Endothelial cell of umbilical vein (primary cell): ENCODE measurements around the gene IL6. TPM values are rescaled to one million over a fixed set of nuclear protein-coding genes. Genes with fewer than 3 reads are reported as not detected.

Source experiments
- BruUV-seq: library from RNA; stranded (reverse); fragments of 400-500 nt; replicated peaks from 2 replicates; lab custom pipeline; 2021; lab: Mats Ljungman, UMichigan
- CTCF ChIA-PET: fragments of 300-600, 350-600 bp; sonication (Branson Sonifier 250); formaldehyde crosslinking; loops from one replicate; lab custom pipeline; 2021; ENCODE audit warnings: antibody characterized with exemption, inconsistent platforms; lab: Charles Lee
- POLR2A ChIA-PET: fragments of 300-600, 350-600 bp; sonication (Branson Sonifier 250); formaldehyde crosslinking; loops from one replicate; lab custom pipeline; 2021; ENCODE audit warnings: antibody characterized with exemption, inconsistent platforms; lab: Charles Lee
- DNase-seq: peaks from one replicate; pipeline ENCODE4 v3.0.0-alpha.2; 2011; ENCODE audit warnings: low read depth, low spot score
- FAIRE-seq: peaks from 2 replicates; lab custom pipeline; 2011; peaks lifted over from hg19 to GRCh38; lab: Jason Lieb, UNC
- H2AFZ ChIP-seq: 2 replicates; pipeline ENCODE4 v1.6.0; 2012; ENCODE audit warnings: low read depth, low read length, control low read depth, inconsistent platforms
- H3K27ac ChIP-seq: 2 replicates; pipeline ENCODE4 v1.5.1; 2011; ENCODE audit warnings: low read depth, mild to moderate bottlenecking, control low read depth, low read length, moderate library complexity; ENCODE audit not compliant: insufficient read depth
- H3K27me3 ChIP-seq, 2 experiments: 2 replicates each; pipeline versions ENCODE4 v1.6.0 to v1.6.1; 2011; ENCODE audit warnings: low read length in 2 of 2, mixed read lengths in 1 of 2; ENCODE audit not compliant: control insufficient read depth in 2 of 2, insufficient read depth in 2 of 2
- H3K36me3 ChIP-seq, 2 experiments: 2 replicates in 1 of 2; 3 replicates in 1 of 2; pipeline ENCODE4 v1.5.1; 2011; ENCODE audit warnings: low read length in 2 of 2, mild to moderate bottlenecking in 1 of 2, moderate library complexity in 1 of 2; ENCODE audit not compliant: control insufficient read depth in 2 of 2, insufficient read depth in 2 of 2; ENCODE audit errors: extremely low read depth in 1 of 2
- H3K4me1 ChIP-seq: 3 replicates; pipeline ENCODE4 v1.5.1; 2011; ENCODE audit warnings: mild to moderate bottlenecking, low read length; ENCODE audit not compliant: control insufficient read depth, insufficient read depth; ENCODE audit errors: extremely low read depth
- H3K4me2 ChIP-seq: 2 replicates; pipeline ENCODE4 v1.6.1; 2011; ENCODE audit warnings: low read length, control low read depth, mixed read lengths; ENCODE audit not compliant: insufficient read depth
- H3K4me3 ChIP-seq, 3 experiments: fragments of 200-600 bp in 1 of 3; sonication (generic), shearing (Covaris generic) in 1 of 3; replicated peaks in 1 of 3; 2 replicates each; pipeline ENCODE4 v1.5.1; 2011 to 2016; ENCODE audit warnings: control low read depth in 3 of 3, low read length in 3 of 3, mild to moderate bottlenecking in 2 of 3, inconsistent platforms in 1 of 3, low read depth in 1 of 3, moderate library complexity in 1 of 3; ENCODE audit not compliant: insufficient read depth in 1 of 3
- H3K79me2 ChIP-seq: 2 replicates; pipeline ENCODE4 v1.6.0; 2012; ENCODE audit warnings: low read length, inconsistent platforms; ENCODE audit not compliant: control insufficient read depth, insufficient read depth
- H3K9ac ChIP-seq: replicated peaks from 2 replicates; pipeline ENCODE3; 2011; ENCODE audit warnings: low read length, control low read depth; ENCODE audit not compliant: insufficient read depth; ENCODE audit errors: extremely low read depth
- H3K9me1 ChIP-seq: replicated peaks from 3 replicates; pipeline ENCODE4 v1.6.0; 2011; ENCODE audit warnings: mild to moderate bottlenecking, low read length; ENCODE audit not compliant: control insufficient read depth, insufficient read depth; ENCODE audit errors: extremely low read depth
- H3K9me3 ChIP-seq: replicated peaks from 2 replicates; pipeline ENCODE4 v1.5.1; 2012; ENCODE audit warnings: low read length, inconsistent platforms; ENCODE audit not compliant: control insufficient read depth, insufficient read depth
- H4K20me1 ChIP-seq: replicated peaks from 2 replicates; pipeline ENCODE3; 2011; ENCODE audit warnings: mild to moderate bottlenecking, low read length; ENCODE audit not compliant: control insufficient read depth, insufficient read depth; ENCODE audit errors: extremely low read depth
- CTCF ChIP-seq, 2 donors: IDR thresholded peaks; 1 replicate in 1 of 2; 2 replicates in 1 of 2; pipeline ENCODE4 v1.5.1; 2011; ENCODE audit warnings: low read length in 2 of 2, mild to moderate bottlenecking in 2 of 2, moderate library complexity in 2 of 2, control low read depth in 1 of 2, inconsistent platforms in 1 of 2, low read depth in 1 of 2; ENCODE audit not compliant: insufficient read depth in 1 of 2; ENCODE audit errors: extremely low read depth in 1 of 2
- EZH2 ChIP-seq: IDR thresholded peaks from 2 replicates; pipeline ENCODE4 v1.6.1; 2012; ENCODE audit warnings: borderline replicate concordance, low read depth, mild to moderate bottlenecking, moderate library complexity, low read length, inconsistent platforms; ENCODE audit not compliant: severe bottlenecking
- FOS ChIP-seq: IDR thresholded peaks from 2 replicates; pipeline ENCODE4 v1.6.1; 2011; ENCODE audit warnings: mild to moderate bottlenecking, low read length, moderate library complexity, borderline replicate concordance; ENCODE audit not compliant: insufficient read depth
- GATA2 ChIP-seq: IDR thresholded peaks from 2 replicates; pipeline ENCODE4 v1.7.0; 2011; ENCODE audit warnings: low read depth, mild to moderate bottlenecking, moderate library complexity, mixed read lengths, low read length; ENCODE audit not compliant: insufficient read length, insufficient read depth
- JUN ChIP-seq: IDR thresholded peaks from 2 replicates; pipeline ENCODE4 v1.6.1; 2011; ENCODE audit warnings: borderline replicate concordance, low read depth; ENCODE audit not compliant: insufficient read length, insufficient read depth
- MAX ChIP-seq: IDR thresholded peaks from 2 replicates; pipeline ENCODE4 v1.6.1; 2011; ENCODE audit not compliant: insufficient read depth, insufficient read length
- MYC ChIP-seq: IDR thresholded peaks from one replicate; pipeline ENCODE4 v1.6.1; 2011; ENCODE audit warnings: mild to moderate bottlenecking, low read depth, low read length
- POLR2A ChIP-seq: IDR thresholded peaks from 2 replicates; pipeline ENCODE4 v1.6.1; 2012; ENCODE audit warnings: low read depth, mild to moderate bottlenecking, control low read depth, low read length
- POLR2AphosphoS5 ChIP-seq: IDR thresholded peaks from 2 replicates; pipeline ENCODE4 v1.6.1; 2012; ENCODE audit warnings: low read depth, mild to moderate bottlenecking, control low read depth, low read length, moderate library complexity; ENCODE audit not compliant: insufficient read depth
- dilution Hi-C: fragments of 300-500 bp; cut with MboI; formaldehyde crosslinking; loops from one replicate; pipeline ENCODE4 v1.15.0; 2019; ENCODE audit warnings: low sequenced_read_pairs; ENCODE audit not compliant: extremely low pct_ligation_motif_present
- intact Hi-C: fragments of 100-400 bp; cut with micrococcal nuclease; formaldehyde crosslinking; loops from one replicate; pipeline ENCODE4 v1.10.0; 2022
- polyA plus RNA-seq, 4 experiments: library from polyadenylated mRNA; depleted of rRNA in 3 of 4; stranded (reverse) in 3 of 4; unstranded in 1 of 4; fragments of >200 nt; gene quantifications; 2 replicates each; pipeline versions ENCODE4 v1.2.1 to v1.2.3, GENCODE V29; 2011 to 2012; ENCODE audit warnings: missing spikeins in 1 of 4
- total RNA-seq: library from RNA; stranded (reverse); gene quantifications from 2 replicates; pipeline ENCODE4 v1.2.3, GENCODE V29; 2021

The IL6 gene
- total and polyA plus RNA-seq, 2 donors (not counting 3 experiments of a cell fraction or from before 2014, with no cell fraction given), result 11.0 to 16.5 TPM

- dilution Hi-C loops, result no loop called here
- TF ChIP-seq CTCF (IDR thresholded peaks at IDR 0.05; ENCODE audit: extremely low read depth in 1 of 2, insufficient read depth in 1 of 2, low read depth in 1 of 2, low read length in 2 of 2) (no peak), EZH2 (no peak), POLR2A (no peak)
- FAIRE-seq (no peak), DNase-seq (no peak)
- ChIA-PET POLR2A (no interaction called here), CTCF (no interaction called here)
- Histone ChIP-seq H3K9me3 (no peaks in the 10 kb centered on the region), H3K27ac (no peak overlapping the region), H3K9me1 (no peaks in the 10 kb centered on the region), H3K79me2 (no peaks in the 10 kb centered on the region), H3K4me2 (no peak overlapping the region), H3K4me1 (no peaks in the 10 kb centered on the region), H3K4me3 (no peak overlapping the region), H2AFZ (no peak overlapping the region), H3K36me3 (no peaks in the 10 kb centered on the region), H3K27me3 (peaks cover 2 to 3% of the 10 kb centered on the region in 2 experiments), H4K20me1 (no peaks in the 10 kb centered on the region), H3K9ac (no peak overlapping the region)
- intact Hi-C loops, result no loop called here
- BruUV-seq, result no TSS peak
Measured at GRCh38 chr7:22771872-22772228, 44.9 kb downstream of the IL6 start.

GRCh38 chr7:22772885-22773284, 45.9 kb downstream of the IL6 start:
- no peak for FAIRE-seq
- no peaks in the 10 kb centered on the region for H3K9me3 ChIP-seq
- H3K27me3 ChIP-seq, result peaks cover 2 to 3% of the 10 kb centered on the region in 2 experiments
- H3K4me3 ChIP-seq, result no peak overlapping the region
- H3K79me2 ChIP-seq, result no peaks in the 10 kb centered on the region
- no peaks in the 10 kb centered on the region for H3K4me1 ChIP-seq
- H3K36me3 ChIP-seq, result no peaks in the 10 kb centered on the region
- H3K27ac ChIP-seq, result no peak overlapping the region
- intact Hi-C loops, result no loop called here
- dilution Hi-C loops, result no loop called here
- no peaks in the 10 kb centered on the region for H4K20me1 ChIP-seq
- H2AFZ ChIP-seq, result no peak overlapping the region
- TF ChIP-seq POLR2A (no peak), GATA2 (no peak), POLR2AphosphoS5 (no peak), MYC (no peak), MAX (no peak), JUN (no peak), FOS (no peak), CTCF (IDR thresholded peaks at IDR 0.05; ENCODE audit: extremely low read depth in 1 of 2, insufficient read depth in 1 of 2, low read depth in 1 of 2, low read length in 2 of 2) (no peak), EZH2 (no peak)
- POLR2A ChIA-PET, result no interaction called here
- BruUV-seq, result no TSS peak
- no peak overlapping the region for H3K4me2 ChIP-seq
- H3K9me1 ChIP-seq, result no peaks in the 10 kb centered on the region
- DNase-seq, result no peak
- no peak overlapping the region for H3K9ac ChIP-seq
- CTCF ChIA-PET, result interaction anchor here (0.9 kb wide), 1 partner anchor 9 kb away, joined by 6 read pairs; no protein-coding TSS in a partner anchor
